ENCODE measurements around the gene SNX32. TPM values are rescaled to one million over a fixed set of nuclear protein-coding genes. Genes with fewer than 3 reads are reported as not detected.

SNX32 gene
- total RNA-seq, 1 donor from 2014 or later: not detected

DNA sequence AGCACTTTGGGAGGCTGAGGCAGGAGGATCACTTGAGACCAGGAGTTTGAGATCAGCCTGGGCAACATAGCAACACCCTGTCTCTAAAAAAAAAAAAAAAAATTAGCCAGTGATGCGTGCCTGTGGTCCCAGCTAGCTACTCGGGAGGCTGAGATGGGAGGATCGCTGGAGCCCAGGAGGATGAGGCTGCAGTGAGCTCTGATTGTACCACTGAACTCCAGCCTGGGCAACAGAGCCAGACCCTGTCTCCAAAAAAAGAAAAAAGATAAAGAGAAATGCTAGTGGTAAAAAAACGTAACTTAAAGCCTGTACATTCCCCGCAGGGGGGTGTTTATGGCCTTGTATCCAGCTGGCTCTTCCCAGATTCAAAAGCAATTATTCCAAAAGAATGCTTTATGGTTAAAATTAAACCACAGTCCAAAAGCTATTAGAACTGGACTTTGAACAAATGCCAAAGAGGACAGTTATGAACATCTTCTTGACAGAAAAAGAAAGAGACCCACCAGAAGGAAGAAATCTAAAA lies 16.4 kb upstream of the SNX32 start:
- DNase-seq (ENCODE audit: low spot score in 2 of 2): no peak
- TF ChIP-seq, protein P1, sequence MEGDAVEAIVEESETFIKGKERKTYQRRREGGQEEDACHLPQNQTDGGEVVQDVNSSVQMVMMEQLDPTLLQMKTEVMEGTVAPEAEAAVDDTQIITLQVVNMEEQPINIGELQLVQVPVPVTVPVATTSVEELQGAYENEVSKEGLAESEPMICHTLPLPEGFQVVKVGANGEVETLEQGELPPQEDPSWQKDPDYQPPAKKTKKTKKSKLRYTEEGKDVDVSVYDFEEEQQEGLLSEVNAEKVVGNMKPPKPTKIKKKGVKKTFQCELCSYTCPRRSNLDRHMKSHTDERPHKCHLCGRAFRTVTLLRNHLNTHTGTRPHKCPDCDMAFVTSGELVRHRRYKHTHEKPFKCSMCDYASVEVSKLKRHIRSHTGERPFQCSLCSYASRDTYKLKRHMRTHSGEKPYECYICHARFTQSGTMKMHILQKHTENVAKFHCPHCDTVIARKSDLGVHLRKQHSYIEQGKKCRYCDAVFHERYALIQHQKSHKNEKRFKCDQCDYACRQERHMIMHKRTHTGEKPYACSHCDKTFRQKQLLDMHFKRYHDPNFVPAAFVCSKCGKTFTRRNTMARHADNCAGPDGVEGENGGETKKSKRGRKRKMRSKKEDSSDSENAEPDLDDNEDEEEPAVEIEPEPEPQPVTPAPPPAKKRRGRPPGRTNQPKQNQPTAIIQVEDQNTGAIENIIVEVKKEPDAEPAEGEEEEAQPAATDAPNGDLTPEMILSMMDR (IDR thresholded peaks at IDR 0.05): no peak

DNA sequence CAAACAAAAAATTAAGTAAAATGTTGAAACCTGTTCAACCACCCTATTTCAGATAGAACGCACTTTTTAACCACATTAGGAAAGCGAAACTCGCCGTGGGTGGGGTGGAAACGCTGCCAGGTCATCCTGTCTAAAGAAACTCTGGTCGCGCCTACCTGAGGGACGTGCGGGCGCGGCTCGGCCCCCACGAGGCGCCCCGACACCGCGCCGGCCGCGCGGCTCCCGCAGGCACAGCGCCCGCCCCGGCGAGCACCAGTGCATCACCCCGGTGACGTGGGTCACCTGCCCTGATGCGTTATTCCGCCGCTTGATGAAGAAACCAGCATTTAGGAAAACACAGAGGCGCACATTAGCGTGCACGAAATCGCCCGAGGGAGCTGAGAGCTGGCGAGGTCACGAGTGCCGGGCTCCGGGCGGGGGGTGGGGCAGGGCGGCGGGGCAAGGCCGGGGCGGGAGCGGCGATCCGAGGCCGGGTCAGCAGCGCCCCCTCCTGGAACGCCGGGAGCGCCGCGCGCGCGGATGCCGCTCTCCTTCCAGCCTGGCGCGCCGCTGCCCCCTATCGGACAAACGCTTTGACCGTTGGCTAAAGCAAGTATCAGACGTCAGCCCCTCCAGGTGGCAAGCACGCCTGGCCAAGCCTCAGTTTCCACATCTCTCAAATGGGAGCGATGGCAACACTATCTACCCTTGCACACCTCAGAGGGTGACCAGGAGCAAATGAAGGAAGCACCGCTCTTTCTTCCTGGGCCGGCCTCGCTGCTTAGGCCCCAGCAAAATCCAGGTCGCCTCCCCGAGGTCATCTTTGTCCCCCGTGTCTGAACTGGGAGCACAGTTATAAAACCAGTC lies 15.7 kb upstream of the SNX32 start:
- Histone ChIP-seq H3K27ac (peak overlapping the region in 1 of 2 donors; percentile 25), H3K9me3 (no peaks in the 10 kb centered on the region), H3K36me3 (no peaks in the 10 kb centered on the region), H3K27me3 (no peaks in the 10 kb centered on the region), H3K4me3 (peak overlapping the region; percentile 77 to 91), H3K4me1 (peaks cover 0 to 2% of the 10 kb centered on the region in 2 donors)
- intact Hi-C loops (cut with DNase I): loop anchor here (1.0 to 2.0 kb wide), 5 partner anchors 15 to 112 kb away; partner anchors contain the start of genes RNASEH2C and SNX32
- TF ChIP-seq, protein P1 (IDR thresholded peaks at IDR 0.05): peak; percentile 92 to 99 (median 96)
- peak; percentile 45 to 95 for DNase-seq (ENCODE audit: low spot score in 2 of 2)

More for the DNA sequence above, 16.4 kb upstream of the SNX32 start:
- H3K4me1 ChIP-seq: peaks cover 0 to 2% of the 10 kb centered on the region in 2 donors
- intact Hi-C loops (cut with DNase I): loop anchor here (2.0 kb wide), 1 partner anchor 39 kb away; no protein-coding TSS in a partner anchor
- no peaks in the 10 kb centered on the region for H3K27me3 ChIP-seq
- H3K36me3 ChIP-seq: no peaks in the 10 kb centered on the region
- H3K9me3 ChIP-seq: no peaks in the 10 kb centered on the region
- H3K4me3 ChIP-seq: peak overlapping the region; percentile 77 to 91
- peak overlapping the region in 1 of 2 donors; percentile 25 for H3K27ac ChIP-seq

DNA sequence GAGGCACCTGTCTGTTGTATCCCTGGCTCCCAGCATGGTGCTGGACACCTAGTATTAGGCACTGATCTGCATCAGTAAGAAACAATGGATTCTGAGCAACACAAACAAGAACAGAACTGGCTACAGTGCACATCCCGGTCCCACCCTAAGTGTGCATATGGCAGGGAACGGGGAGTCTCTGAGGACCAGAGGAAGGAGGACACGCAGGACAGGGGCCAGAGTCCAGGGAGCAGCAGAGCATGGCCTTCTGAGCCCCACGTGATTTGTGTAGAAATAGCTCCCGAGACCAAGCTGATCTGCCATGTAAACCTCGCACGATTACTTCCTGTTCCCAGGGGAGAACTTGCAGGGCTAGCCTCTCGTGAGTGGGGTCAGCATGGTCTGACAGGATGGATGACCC lies 12.7 kb upstream of the SNX32 start:
- Histone ChIP-seq H3K4me3 (no peak overlapping the region), H3K9me3 (no peaks in the 10 kb centered on the region), H3K27ac (no peak overlapping the region), H3K36me3 (no peaks in the 10 kb centered on the region), H3K27me3 (no peaks in the 10 kb centered on the region), H3K4me1 (peaks cover 0 to 2% of the 10 kb centered on the region in 2 donors)
- TF ChIP-seq, protein P1 (IDR thresholded peaks at IDR 0.05): no peak
- no peak for DNase-seq (ENCODE audit: low spot score in 2 of 2)
- intact Hi-C loops (cut with DNase I): no loop called here

DNA sequence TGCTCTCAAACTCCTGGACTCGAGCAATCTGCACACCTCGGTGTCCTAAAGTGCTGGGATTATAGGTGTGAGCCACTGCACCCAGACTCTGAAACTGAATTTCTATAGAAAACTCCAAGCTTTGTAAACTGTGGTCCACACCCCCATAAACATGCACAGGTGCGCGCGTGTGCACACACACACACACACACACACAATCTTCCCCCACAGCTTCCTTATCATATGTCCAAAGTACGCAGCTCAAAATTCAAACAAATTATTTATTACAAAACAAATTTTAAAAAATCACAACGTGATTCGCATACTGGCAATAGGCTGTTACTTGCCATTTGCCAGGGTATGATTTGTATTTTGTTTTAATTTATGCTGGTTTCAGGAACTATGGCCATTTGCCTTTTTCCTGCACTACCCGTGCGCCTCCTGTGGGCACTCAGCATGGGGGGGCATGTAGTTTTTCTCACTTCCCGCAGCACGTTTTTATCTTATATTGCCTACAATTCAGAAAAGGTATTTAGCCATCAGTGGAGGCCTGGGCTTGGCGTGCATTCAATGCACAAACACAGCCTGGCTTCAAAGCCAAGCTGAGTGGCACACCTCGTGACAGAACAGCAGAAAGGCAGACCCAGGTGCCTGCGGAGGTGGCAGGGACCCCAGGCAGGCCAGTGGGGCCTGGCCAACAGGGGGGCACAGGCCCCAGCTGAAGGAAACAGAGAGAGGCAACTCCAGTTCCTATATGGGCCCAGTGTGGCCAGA lies 10.8 kb upstream of the SNX32 start:
- Histone ChIP-seq H3K27me3 (no peaks in the 10 kb centered on the region), H3K36me3 (no peaks in the 10 kb centered on the region), H3K27ac (no peak overlapping the region), H3K4me3 (no peak overlapping the region), H3K9me3 (no peaks in the 10 kb centered on the region), H3K4me1 (peaks cover 0 to 2% of the 10 kb centered on the region in 2 donors)
- intact Hi-C loops (cut with DNase I): no loop called here
- DNase-seq (ENCODE audit: low spot score in 2 of 2): no peak
- TF ChIP-seq, protein P1 (IDR thresholded peaks at IDR 0.05): no peak

DNA sequence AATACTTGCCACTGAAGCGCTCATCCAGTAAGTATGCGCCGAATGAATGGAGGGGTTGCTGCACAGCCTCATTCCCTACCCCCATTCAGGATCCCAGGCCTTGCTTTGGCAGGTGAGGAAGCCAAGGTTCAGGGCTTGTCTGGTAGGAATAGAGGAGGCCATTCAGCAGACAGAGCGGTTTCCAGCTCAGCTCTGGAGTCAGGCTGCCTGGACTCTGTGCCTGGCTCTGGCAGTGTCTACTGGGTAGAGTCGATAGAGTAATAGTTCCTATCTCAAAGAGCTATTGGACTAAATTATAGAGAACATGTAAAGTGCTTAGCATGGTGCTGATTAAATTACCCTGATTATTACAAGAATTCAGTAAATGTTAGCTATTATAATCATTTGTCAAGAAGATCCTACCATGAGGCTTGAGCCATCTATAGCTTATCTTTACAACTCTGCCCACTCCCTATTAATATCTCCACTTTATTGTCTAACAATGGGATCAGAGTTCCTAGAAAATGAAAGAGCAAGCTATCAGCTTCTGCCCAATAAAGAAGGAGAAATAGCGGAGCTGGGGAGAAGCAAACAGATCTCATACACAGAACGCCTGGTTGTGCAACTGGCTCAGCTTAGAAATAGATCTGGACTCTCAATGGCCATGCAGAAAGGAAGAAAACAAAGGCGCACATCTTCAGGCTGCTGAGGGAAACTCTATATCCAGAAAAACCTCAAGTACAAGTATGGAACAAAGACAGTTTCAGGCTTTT lies 6.6 kb upstream of the SNX32 start:
- DNase-seq (ENCODE audit: low spot score in 2 of 2): no peak
- intact Hi-C loops (cut with DNase I): no loop called here
- H3K36me3 ChIP-seq: no peaks in the 10 kb centered on the region
- H3K27ac ChIP-seq: no peak overlapping the region
- no peak overlapping the region for H3K4me3 ChIP-seq
- TF ChIP-seq, protein P1 (IDR thresholded peaks at IDR 0.05): no peak
- H3K27me3 ChIP-seq: no peaks in the 10 kb centered on the region
- no peaks in the 10 kb centered on the region for H3K9me3 ChIP-seq
- no peaks in the 10 kb centered on the region for H3K4me1 ChIP-seq
